NCI-H774 (cell line): Measurements from ENCODE around the gene NRXN3.

Source experiments
- DNase-seq: peaks from one replicate; lab custom pipeline; 2025; lab: John Stamatoyannopoulos, UW

The NRXN3 gene

GRCh38 chr14:79417961-79418360 lies 1247.8 kb downstream of the NRXN3 start:
- no peak for DNase-seq

DNA sequence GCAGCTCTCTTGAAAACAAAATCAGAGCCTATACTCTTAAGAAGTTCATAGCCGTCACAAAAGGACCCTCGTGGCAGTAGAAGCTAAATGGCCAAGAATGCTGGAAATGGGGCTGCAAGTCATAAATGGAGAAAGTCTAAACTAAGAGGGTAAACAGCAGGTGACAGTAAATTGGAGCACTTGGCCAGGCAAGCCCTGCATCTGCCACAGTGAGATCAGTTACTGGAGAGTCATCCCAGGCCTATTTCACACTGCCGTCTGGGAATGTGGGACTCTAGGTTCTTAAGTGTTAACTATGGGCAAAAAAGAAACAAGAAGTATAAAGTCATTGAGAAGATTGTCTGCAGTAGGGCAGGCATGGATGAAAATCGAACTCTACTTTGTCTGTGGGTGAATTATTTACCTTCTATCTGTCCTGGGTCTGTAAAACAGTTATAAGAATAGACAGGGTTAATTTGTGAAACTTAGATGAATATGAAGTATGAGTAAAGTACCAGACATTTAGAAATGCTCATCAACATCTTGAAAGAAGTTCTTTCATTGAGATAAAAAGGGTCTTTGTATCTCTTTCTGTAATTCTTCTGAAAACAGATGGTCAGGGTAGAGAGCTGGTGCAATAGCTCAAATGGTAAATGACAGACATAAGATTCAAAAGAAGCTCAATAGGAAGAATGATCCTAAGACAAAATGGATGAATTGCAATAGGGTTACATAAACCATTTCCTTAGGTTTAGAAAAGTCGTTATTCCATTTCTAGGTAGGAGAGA lies 1248.7 kb downstream of the NRXN3 start:
- DNase-seq, result no peak

DNA sequence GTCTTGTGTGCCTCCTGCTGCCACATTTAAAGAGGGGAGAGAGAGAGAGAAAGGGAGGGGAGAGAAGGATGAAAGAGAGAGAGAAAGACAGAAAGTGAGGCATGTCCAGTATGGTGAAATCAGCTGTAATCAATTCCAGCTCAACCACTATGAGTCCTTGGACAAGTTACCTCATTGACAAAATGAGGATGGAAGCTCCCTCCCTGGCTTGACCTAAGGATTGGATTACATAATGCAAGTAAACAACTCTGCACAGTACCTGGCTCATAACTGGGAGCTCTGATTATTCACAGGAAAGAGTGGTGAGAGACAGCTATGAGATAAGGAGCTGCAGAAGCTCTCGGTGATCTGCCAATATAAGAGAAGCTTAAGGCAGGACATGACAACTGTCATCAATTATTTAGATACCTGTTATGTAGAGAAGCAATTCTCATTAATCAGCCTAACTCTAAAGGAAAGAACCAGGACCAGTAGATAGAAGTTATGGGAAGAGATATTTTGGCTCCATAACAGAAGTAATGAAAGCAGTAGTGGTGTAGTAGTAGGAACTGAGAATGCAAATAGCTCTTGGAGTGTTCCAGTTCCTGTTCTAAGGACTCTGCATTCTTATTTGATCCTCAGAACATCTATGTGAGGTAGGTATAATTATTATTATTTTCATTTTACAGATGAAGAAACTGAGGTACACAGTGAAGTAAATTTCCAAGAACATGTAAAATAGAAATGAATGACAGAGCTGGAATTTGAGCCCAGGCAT lies 1249.6 kb downstream of the NRXN3 start:
- DNase-seq, result no peak

GRCh38 chr14:79420725-79421124 lies 1250.6 kb downstream of the NRXN3 start:
- no peak for DNase-seq

DNA sequence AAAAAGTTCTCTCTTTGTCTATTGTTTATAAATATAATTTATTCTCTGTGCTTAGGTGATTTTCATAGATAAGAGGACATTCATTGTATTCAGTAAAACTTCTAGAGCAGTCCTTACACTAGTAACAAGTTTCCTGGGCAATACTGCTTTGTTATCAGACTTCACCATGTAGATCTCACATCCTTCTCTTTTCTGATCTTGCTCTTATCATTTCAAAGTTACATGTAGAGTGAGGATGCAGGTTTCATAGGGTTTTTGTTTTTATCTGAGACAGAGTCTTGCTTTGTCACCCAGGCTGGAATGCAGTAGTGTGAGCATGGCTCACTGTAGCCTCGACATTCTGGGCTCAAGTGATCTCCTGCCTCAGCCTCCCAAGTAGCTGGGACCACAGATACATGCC lies 1251.6 kb downstream of the NRXN3 start:
- no peak for DNase-seq

GRCh38 chr14:79424462-79424861 lies 1254.3 kb downstream of the NRXN3 start:
- DNase-seq, result no peak

GRCh38 chr14:79426103-79426755 lies 1256.1 kb downstream of the NRXN3 start:
- DNase-seq, result no peak

GRCh38 chr14:79432640-79433039 lies 1262.5 kb downstream of the NRXN3 start:
- DNase-seq, result no peak

DNA sequence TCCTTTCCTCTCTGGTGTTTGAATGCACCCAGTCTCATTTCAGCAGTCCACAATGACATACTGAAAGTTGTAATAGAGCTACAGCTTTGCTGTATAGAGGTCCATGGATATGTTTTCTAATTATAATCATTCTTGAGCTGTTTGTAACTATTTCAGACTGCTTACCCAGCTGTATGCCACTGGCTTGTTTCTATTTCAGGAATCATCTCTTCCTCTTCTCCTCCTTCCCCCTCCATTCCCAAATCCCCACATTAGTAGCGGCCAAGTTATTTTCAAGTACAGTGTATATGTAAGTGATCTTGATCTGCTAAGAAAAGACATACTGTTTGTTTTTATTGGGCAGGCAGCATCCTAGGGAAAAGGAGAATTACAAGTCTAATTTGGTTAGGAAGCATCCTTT lies 1266.2 kb downstream of the NRXN3 start:
- DNase-seq, result no peak

- no peak for DNase-seq
These were observed 1267.8 kb downstream of the NRXN3 start for GRCh38 chr14:79437951-79438350.

- DNase-seq, result no peak
These were observed 1268.6 kb downstream of the NRXN3 start for GRCh38 chr14:79438696-79439342.

DNA sequence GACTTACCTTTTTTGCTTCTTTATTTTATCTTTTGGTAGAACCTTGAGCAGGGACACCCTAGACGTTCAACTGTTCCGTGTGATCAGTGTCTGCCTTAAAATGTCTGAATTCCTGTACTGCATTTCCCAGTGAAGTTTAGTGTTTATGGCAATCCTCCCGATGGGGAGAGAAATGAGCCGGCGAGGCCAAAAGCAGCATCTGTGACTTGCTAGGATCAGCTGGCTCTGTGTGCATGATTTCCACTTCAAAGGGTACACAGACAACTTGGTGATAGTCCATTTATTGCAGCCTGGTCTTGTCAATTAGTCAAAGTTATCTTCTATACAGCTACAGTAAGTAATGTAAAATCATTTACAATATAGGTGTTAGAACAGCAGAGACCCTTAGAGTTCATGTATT lies 1272.6 kb downstream of the NRXN3 start:
- DNase-seq, result no peak

- DNase-seq, result no peak
These were observed 1273.4 kb downstream of the NRXN3 start for GRCh38 chr14:79443602-79444001.

DNA sequence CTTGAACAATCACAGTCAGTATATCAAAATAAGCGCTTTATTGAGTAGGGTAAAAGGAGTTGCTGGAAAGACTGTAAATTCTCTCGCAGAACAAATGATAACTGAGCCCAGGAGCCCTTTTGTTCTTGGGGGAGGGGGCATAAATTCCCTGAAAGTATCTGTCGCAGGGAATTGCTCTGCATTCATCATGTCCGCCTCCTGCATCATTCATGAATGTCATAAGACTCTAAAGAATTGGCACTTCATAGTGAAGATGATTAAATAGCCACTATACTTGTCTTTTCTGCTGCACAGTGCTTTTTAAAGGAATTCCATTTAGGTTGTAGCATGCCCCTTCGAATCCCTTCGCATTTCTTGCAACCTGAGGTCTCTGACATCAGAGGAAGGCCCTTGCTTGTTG lies 1278.8 kb downstream of the NRXN3 start:
- no peak for DNase-seq

GRCh38 chr14:79451601-79452000 lies 1281.4 kb downstream of the NRXN3 start:
- no peak for DNase-seq

- no peak for DNase-seq
These were observed 1283.1 kb downstream of the NRXN3 start for GRCh38 chr14:79453276-79453675.

DNA sequence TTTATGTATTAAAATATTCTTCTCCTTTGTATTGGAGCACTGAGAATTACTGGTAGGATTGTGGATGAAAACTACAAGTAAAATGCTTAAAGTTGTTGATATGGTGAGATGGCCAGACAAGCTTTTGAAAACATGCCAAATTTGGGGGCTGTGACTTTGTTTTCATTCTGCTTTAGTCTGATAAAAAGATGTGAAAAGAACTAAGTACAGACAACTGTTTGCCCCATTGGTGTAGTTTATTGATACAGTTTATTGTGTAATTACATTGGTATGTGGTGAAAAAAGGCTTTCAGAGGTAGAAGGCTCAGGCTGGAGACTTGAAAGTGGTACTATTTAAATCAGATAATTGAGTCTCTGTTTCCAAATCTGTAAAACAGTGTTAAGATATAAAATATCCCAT lies 1294.3 kb downstream of the NRXN3 start:
- no peak for DNase-seq

DNA sequence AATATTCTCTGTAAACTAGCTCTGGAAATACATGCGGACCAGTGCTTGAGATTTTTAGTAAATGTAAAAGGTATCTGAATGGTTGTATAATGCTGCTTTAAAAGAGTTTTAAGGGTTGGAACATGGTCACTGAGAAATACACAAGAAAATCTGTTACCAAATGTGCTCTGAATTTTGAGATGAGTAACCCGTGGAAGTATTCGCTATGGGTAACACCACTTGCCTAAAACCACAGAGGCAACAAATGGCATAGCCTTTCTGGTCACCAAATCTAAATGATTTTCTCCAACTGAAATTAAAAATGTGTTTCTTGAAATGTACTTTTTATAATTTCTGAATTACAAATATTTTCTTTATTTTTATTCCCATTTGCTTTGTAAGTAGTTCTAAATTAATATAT lies 1295.5 kb downstream of the NRXN3 start:
- no peak for DNase-seq

GRCh38 chr14:79466938-79467527 lies 1296.9 kb downstream of the NRXN3 start:
- no peak for DNase-seq

- no peak for DNase-seq
These were observed 1297.7 kb downstream of the NRXN3 start for GRCh38 chr14:79467835-79468234.

GRCh38 chr14:79468486-79468885 lies 1298.3 kb downstream of the NRXN3 start:
- no peak for DNase-seq

- DNase-seq, result no peak
These were observed 1303.5 kb downstream of the NRXN3 start for GRCh38 chr14:79473651-79474050.
